ENCODE results near the gene SATB2. TPM values are rescaled to one million over a fixed set of nuclear protein-coding genes. Genes with fewer than 3 reads are reported as not detected.

Gene SATB2
- total RNA-seq, 1 experiment from 2014 or later: 3.0 TPM

DNA sequence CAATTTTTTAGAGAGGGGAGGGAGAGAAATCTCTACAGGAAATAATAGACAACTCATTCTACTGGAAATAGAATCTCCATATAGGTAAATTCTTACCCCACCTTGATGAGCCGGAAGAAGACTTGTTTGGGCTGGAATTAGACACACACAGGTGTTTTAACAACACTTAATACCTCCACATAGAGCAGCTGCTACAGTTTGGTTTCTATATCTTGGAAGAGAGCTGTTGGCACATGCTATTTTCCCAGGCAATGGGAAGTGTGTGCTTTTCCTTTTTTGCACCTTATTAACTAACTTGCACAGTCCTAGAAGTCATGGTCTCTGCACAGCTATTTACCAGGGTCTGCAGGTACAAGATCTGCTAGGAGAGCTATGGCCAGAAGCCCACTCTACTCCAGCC, 73.7 kb downstream of the SATB2 start:
- BruUV-seq (replicated peaks): no TSS peak
- DNase-seq (no peak), ATAC-seq (no peak)
- Histone ChIP-seq H2AFZ (ENCODE audit: low read length) (no peak overlapping the region), H3K9me2 (replicated peaks; ENCODE audit: low read length) (no peaks in the 10 kb centered on the region), H3F3A (ENCODE audit: low read length, unreplicated experiment) (no peaks in the 10 kb centered on the region), H3K4me2 (ENCODE audit: low read length) (no peak overlapping the region), H3K9me3 (ENCODE audit: low read length) (no peaks in the 10 kb centered on the region), H3K4me1 (ENCODE audit: insufficient read depth, low read length) (peaks cover 9% of the 10 kb centered on the region), H3K79me2 (ENCODE audit: low read length) (no peaks in the 10 kb centered on the region), H3K27ac (ENCODE audit: low read length) (no peak overlapping the region), H3K36me3 (ENCODE audit: low read depth, low read length) (no peaks in the 10 kb centered on the region), H4K20me1 (ENCODE audit: low read length) (no peaks in the 10 kb centered on the region), H3K9ac (ENCODE audit: low read length) (no peak overlapping the region), H3K4me3 (ENCODE audit: low read length) (no peak overlapping the region), H3K27me3 (ENCODE audit: low read length) (no peaks in the 10 kb centered on the region)
- intact Hi-C loops (cut with micrococcal nuclease): no loop called here
- CTCF ChIA-PET: no interaction called here
- TF ChIP-seq EZH2phosphoT487 (IDR thresholded peaks at IDR 0.05; ENCODE audit: borderline replicate concordance, low read length) (no peak), EZH2 (IDR thresholded peaks at IDR 0.05; ENCODE audit: low read length, unreplicated experiment) (no peak)
- TF ChIP-seq, protein P1, sequence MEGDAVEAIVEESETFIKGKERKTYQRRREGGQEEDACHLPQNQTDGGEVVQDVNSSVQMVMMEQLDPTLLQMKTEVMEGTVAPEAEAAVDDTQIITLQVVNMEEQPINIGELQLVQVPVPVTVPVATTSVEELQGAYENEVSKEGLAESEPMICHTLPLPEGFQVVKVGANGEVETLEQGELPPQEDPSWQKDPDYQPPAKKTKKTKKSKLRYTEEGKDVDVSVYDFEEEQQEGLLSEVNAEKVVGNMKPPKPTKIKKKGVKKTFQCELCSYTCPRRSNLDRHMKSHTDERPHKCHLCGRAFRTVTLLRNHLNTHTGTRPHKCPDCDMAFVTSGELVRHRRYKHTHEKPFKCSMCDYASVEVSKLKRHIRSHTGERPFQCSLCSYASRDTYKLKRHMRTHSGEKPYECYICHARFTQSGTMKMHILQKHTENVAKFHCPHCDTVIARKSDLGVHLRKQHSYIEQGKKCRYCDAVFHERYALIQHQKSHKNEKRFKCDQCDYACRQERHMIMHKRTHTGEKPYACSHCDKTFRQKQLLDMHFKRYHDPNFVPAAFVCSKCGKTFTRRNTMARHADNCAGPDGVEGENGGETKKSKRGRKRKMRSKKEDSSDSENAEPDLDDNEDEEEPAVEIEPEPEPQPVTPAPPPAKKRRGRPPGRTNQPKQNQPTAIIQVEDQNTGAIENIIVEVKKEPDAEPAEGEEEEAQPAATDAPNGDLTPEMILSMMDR (conservative IDR thresholded peaks at IDR 0.05; ENCODE audit: low read depth, low read length): no peak
- POLR2A ChIA-PET (ENCODE audit: unreplicated experiment): no interaction called here

DNA sequence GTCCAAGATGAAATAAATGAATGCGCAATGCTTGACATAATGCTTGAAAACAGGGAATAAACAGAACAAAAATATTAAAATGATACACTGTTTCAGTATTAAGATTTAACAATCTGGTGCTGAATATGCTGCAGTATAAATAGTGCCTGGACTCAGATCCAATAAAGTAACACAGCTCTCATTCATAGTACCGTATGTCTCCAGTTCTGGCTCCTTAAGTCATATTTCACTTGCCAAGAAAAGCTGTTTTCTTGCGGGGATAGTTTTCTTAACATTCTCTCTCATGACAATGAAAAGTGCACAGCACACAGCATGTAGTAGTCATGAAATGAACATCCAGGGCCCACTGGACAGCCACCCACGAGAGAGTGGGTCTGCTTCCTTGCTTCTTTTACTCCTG, 74.7 kb downstream of the SATB2 start:
- H3K27me3 ChIP-seq (ENCODE audit: low read length): no peaks in the 10 kb centered on the region
- TF ChIP-seq, protein P1 (conservative IDR thresholded peaks at IDR 0.05; ENCODE audit: low read depth, low read length): no peak
- TF ChIP-seq EZH2phosphoT487 (IDR thresholded peaks at IDR 0.05; ENCODE audit: borderline replicate concordance, low read length): no peak
- no peak for TF ChIP-seq EZH2 (IDR thresholded peaks at IDR 0.05; ENCODE audit: low read length, unreplicated experiment)
- H3K4me3 ChIP-seq (ENCODE audit: low read length): no peak overlapping the region
- ATAC-seq: no peak
- BruUV-seq (replicated peaks): no TSS peak
- H3K36me3 ChIP-seq (ENCODE audit: low read depth, low read length): no peaks in the 10 kb centered on the region
- DNase-seq: no peak
- no peaks in the 10 kb centered on the region for H3K79me2 ChIP-seq (ENCODE audit: low read length)
- H3K9me3 ChIP-seq (ENCODE audit: low read length): no peaks in the 10 kb centered on the region
- no peaks in the 10 kb centered on the region for H3F3A ChIP-seq (ENCODE audit: low read length, unreplicated experiment)
- no peaks in the 10 kb centered on the region for H3K9me2 ChIP-seq (replicated peaks; ENCODE audit: low read length)
- no peak overlapping the region for H3K27ac ChIP-seq (ENCODE audit: low read length)
- no peak overlapping the region for H2AFZ ChIP-seq (ENCODE audit: low read length)
- no peaks in the 10 kb centered on the region for H4K20me1 ChIP-seq (ENCODE audit: low read length)
- intact Hi-C loops (cut with micrococcal nuclease): no loop called here
- ChIA-PET CTCF (no interaction called here), POLR2A (ENCODE audit: unreplicated experiment) (no interaction called here)
- H3K4me1 ChIP-seq (ENCODE audit: insufficient read depth, low read length): peaks cover 17% of the 10 kb centered on the region
- H3K9ac ChIP-seq (ENCODE audit: low read length): no peak overlapping the region
- no peak overlapping the region for H3K4me2 ChIP-seq (ENCODE audit: low read length)

DNA sequence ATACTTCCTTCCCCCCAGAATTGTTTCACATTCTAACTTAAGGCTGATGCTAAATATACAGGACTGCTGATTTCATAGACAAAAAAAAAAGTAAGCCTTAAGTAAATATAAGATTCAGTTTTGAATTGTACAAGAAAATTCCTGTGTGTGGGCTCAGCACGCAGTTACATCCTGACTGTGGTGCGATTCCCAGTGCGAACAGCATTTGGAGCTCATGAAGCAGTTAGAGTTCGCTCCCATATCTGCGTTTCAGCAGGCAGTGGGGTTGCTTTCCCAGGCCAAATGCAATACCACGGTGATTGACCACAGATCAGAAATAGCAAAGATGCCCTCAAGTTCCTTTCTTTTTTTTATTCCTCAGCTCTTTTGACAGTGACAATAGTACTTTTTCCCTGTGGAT, 75.6 kb downstream of the SATB2 start:
- no peaks in the 10 kb centered on the region for H4K20me1 ChIP-seq (ENCODE audit: low read length)
- BruUV-seq (replicated peaks): no TSS peak
- no peak overlapping the region for H3K9ac ChIP-seq (ENCODE audit: low read length)
- no peaks in the 10 kb centered on the region for H3F3A ChIP-seq (ENCODE audit: low read length, unreplicated experiment)
- TF ChIP-seq EZH2 (IDR thresholded peaks at IDR 0.05; ENCODE audit: low read length, unreplicated experiment) (no peak), EZH2phosphoT487 (IDR thresholded peaks at IDR 0.05; ENCODE audit: borderline replicate concordance, low read length) (no peak)
- TF ChIP-seq, protein P1 (conservative IDR thresholded peaks at IDR 0.05; ENCODE audit: low read depth, low read length): no peak
- no peak overlapping the region for H3K4me2 ChIP-seq (ENCODE audit: low read length)
- ChIA-PET CTCF (no interaction called here), POLR2A (ENCODE audit: unreplicated experiment) (no interaction called here)
- H3K9me2 ChIP-seq (replicated peaks; ENCODE audit: low read length): no peaks in the 10 kb centered on the region
- intact Hi-C loops (cut with micrococcal nuclease): no loop called here
- no peaks in the 10 kb centered on the region for H3K27me3 ChIP-seq (ENCODE audit: low read length)
- no peaks in the 10 kb centered on the region for H3K9me3 ChIP-seq (ENCODE audit: low read length)
- ATAC-seq (no peak), DNase-seq (no peak)
- peaks cover 17% of the 10 kb centered on the region for H3K4me1 ChIP-seq (ENCODE audit: insufficient read depth, low read length)
- no peak overlapping the region for H3K4me3 ChIP-seq (ENCODE audit: low read length)
- H3K79me2 ChIP-seq (ENCODE audit: low read length): no peaks in the 10 kb centered on the region
- H3K36me3 ChIP-seq (ENCODE audit: low read depth, low read length): no peaks in the 10 kb centered on the region
- H3K27ac ChIP-seq (ENCODE audit: low read length): no peak overlapping the region
- no peak overlapping the region for H2AFZ ChIP-seq (ENCODE audit: low read length)
